ENCODE data around the gene C2CD3. TPM values are rescaled to one million over a fixed set of nuclear protein-coding genes. Genes with fewer than 3 reads are reported as not detected.

The C2CD3 gene
- total RNA-seq, 1 donor from 2014 or later: 9.6 TPM

Other genes with a start within 250 kb of the C2CD3 start
- gene DNAJB13, start 220.0 kb downstream of the C2CD3 start, total RNA-seq: not detected
- gene UCP2, start 188.2 kb downstream of the C2CD3 start, total RNA-seq: 36.4 TPM
- gene UCP3, start 161.9 kb downstream of the C2CD3 start, total RNA-seq: 13.1 TPM
- 34.6 TPM for gene PPME1, start 287 bp upstream of the C2CD3 start, total RNA-seq
- not detected for gene P4HA3, start 140.6 kb upstream of the C2CD3 start, total RNA-seq
- 2.1 TPM for gene PGM2L1, start 227.4 kb upstream of the C2CD3 start, total RNA-seq